ENCODE measurements around the gene PLEKHG3.

DNA sequence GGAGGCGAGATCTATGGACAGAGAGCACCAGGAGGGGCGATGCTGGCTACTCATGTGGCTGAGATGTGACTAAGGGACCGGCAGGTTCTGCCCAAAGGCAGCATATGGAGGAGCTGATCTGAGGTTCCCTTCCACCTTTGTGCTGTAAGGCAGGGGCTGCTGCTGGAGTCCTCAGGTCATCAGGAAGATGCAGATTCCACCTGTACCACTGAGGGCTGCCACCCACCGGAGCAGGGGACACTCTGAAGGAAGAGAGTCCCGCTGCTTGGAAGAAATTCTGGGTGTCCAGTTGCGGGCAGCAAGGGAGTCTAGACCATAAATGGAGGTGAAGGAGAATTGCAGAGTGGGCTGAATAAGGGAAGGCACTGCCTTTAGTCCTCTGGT lies 55.3 kb downstream of the PLEKHG3 start:
- TF ChIP-seq CTCF (conservative IDR thresholded peaks at IDR 0.05; ENCODE audit: low read depth, low read length): no peak
- TF ChIP-seq CEBPB (IDR thresholded peaks at IDR 0.05; ENCODE audit: low read depth, low read length): no peak
- TF ChIP-seq RAD21 (IDR thresholded peaks at IDR 0.05; ENCODE audit: low read length): no peak
- TF ChIP-seq POLR2A (IDR thresholded peaks at IDR 0.05; ENCODE audit: low read depth, low read length): no peak
- no peak for TF ChIP-seq ELK1 (IDR thresholded peaks at IDR 0.05; ENCODE audit: borderline replicate concordance, low read depth, low read length)
- TF ChIP-seq BHLHE40 (IDR thresholded peaks at IDR 0.05; ENCODE audit: low read depth, low read length): no peak
- no peak for TF ChIP-seq MAZ (IDR thresholded peaks at IDR 0.05; ENCODE audit: borderline replicate concordance, low read depth, low read length)
